Endodermal cell (in vitro differentiated cells): ENCODE measurements around the gene TRIM50. TPM values are rescaled to one million over a fixed set of nuclear protein-coding genes. Genes with fewer than 3 reads are reported as not detected.

ENCODE experiments used
- DNase-seq: peaks from one replicate; pipeline ENCODE4 v3.0.0-alpha.2; 2017
- H3K27ac ChIP-seq: 2 replicates; pipeline ENCODE4 v1.5.1; 2013; ENCODE audit warnings: mild to moderate bottlenecking, low read depth, low read length, moderate library complexity
- H3K27me3 ChIP-seq: 2 replicates; pipeline ENCODE4 v1.6.1; 2013; ENCODE audit warnings: mild to moderate bottlenecking, low read length, moderate library complexity; ENCODE audit not compliant: insufficient read depth, control insufficient read depth, poor library complexity, severe bottlenecking
- H3K36me3 ChIP-seq: 2 replicates; pipeline ENCODE4 v1.7.0; 2013; ENCODE audit warnings: mild to moderate bottlenecking, low read length, moderate library complexity; ENCODE audit not compliant: control insufficient read depth, insufficient read depth
- H3K4me1 ChIP-seq: one replicate; pipeline ENCODE4 v1.7.0; 2013; ENCODE audit warnings: low read length; ENCODE audit not compliant: control insufficient read depth, insufficient read depth
- H3K4me3 ChIP-seq: 2 replicates; pipeline ENCODE4 v1.5.1; 2013; ENCODE audit warnings: mild to moderate bottlenecking, low read length, moderate library complexity
- H3K9ac ChIP-seq: 2 replicates; pipeline ENCODE4 v1.6.1; 2013; ENCODE audit warnings: mild to moderate bottlenecking, low read length, moderate library complexity; ENCODE audit not compliant: poor library complexity, severe bottlenecking; ENCODE audit errors: extremely low read depth
- H3K9me3 ChIP-seq: 2 replicates; pipeline ENCODE4 v1.6.1; 2013; ENCODE audit warnings: mild to moderate bottlenecking, low read length, moderate library complexity; ENCODE audit not compliant: control insufficient read depth
- H3K27ac Mint-ChIP-seq: 2 replicates; pipeline ENCODE4 v1.8.0; 2020; ENCODE audit warnings: mixed read lengths
- H3K27me3 Mint-ChIP-seq: 2 replicates; pipeline ENCODE4 v1.8.0; 2021; ENCODE audit warnings: mild to moderate bottlenecking, mixed read lengths; ENCODE audit not compliant: insufficient read depth
- H3K36me3 Mint-ChIP-seq: 2 replicates; pipeline ENCODE4 v1.8.0; 2020; ENCODE audit warnings: low read depth, mixed read lengths
- H3K4me1 Mint-ChIP-seq: 2 replicates; pipeline ENCODE4 v1.8.0; 2020; ENCODE audit warnings: mixed read lengths
- H3K4me3 Mint-ChIP-seq: 2 replicates; pipeline ENCODE4 v1.8.0; 2020; ENCODE audit warnings: mild to moderate bottlenecking, moderate library complexity, mixed read lengths
- H3K9me3 Mint-ChIP-seq: 2 replicates; pipeline ENCODE4 v1.8.0; 2020; ENCODE audit warnings: mild to moderate bottlenecking, mixed read lengths
- WGBS, 2 experiments: methylation state at CpG; one replicate each; pipeline versions ENCODE4 v1.1.5 to v1.1.7; 2013; ENCODE audit warnings: missing lambda C conversion rate in 2 of 2, mixed read lengths in 1 of 2; ENCODE audit not compliant: insufficient coverage in 1 of 2, insufficient read length in 1 of 2; 5-methylcytosine and 5-hydroxymethylcytosine counted together
- total RNA-seq, 2 donors: library from RNA; stranded (reverse); fragmentation: NEBNext Ultra II Directional in 1 of 2; extraction: Animal tissue kit (Norgen Biotek cat#: 25700) in 1 of 2; gene quantifications; 2 replicates in 1 of 2; 3 replicates in 1 of 2; pipeline ENCODE4 v1.2.1, GENCODE V29; 2021
- TF ChIP-seq, protein P1 (sequence below): fragments of 200-600 bp; sonication (generic); conservative IDR thresholded peaks from 2 replicates; pipeline ENCODE4 v1.5.0; 2021; ENCODE audit warnings: antibody characterized with exemption, mild to moderate bottlenecking

TRIM50 gene
- total RNA-seq, 2 donors from 2014 or later: 0.24 to 0.33 TPM

DNA sequence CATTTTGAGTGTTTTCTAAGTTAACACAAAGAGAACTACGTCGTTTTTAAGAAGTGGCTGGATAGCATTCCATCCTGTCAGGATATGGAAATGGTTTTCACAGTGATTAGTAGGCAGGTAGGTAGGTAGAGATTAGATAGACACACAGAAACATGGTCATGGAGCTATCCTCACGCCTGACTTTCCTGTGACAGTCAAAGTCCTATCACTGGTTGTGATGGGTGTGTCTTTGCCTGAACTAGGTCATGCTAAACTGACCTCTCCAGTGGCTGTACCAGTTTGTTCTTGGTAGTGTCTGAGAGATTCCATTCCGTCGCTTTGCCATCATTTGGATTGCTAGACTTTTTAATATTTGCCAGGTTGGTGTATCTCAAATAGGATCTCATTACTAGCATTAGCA is 28.3 kb upstream of the TRIM50 start:
- no peak overlapping the region for H3K27ac ChIP-seq
- H3K4me1 ChIP-seq: no peaks in the 10 kb centered on the region
- H3K4me3 ChIP-seq: no peak overlapping the region
- Mint-ChIP-seq H3K4me3 (no peak overlapping the region), H3K36me3 (no peaks in the 10 kb centered on the region), H3K4me1 (peaks cover 11% of the 10 kb centered on the region), H3K27ac (no peak overlapping the region), H3K9me3 (peaks cover 10% of the 10 kb centered on the region), H3K27me3 (no peaks in the 10 kb centered on the region)
- TF ChIP-seq, protein P1, sequence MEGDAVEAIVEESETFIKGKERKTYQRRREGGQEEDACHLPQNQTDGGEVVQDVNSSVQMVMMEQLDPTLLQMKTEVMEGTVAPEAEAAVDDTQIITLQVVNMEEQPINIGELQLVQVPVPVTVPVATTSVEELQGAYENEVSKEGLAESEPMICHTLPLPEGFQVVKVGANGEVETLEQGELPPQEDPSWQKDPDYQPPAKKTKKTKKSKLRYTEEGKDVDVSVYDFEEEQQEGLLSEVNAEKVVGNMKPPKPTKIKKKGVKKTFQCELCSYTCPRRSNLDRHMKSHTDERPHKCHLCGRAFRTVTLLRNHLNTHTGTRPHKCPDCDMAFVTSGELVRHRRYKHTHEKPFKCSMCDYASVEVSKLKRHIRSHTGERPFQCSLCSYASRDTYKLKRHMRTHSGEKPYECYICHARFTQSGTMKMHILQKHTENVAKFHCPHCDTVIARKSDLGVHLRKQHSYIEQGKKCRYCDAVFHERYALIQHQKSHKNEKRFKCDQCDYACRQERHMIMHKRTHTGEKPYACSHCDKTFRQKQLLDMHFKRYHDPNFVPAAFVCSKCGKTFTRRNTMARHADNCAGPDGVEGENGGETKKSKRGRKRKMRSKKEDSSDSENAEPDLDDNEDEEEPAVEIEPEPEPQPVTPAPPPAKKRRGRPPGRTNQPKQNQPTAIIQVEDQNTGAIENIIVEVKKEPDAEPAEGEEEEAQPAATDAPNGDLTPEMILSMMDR: no peak
- 83 to 94% methylated on average over 3 to 5 of the region's 5 CpGs for WGBS, 2 experiments
- no peaks in the 10 kb centered on the region for H3K27me3 ChIP-seq
- no peaks in the 10 kb centered on the region for H3K36me3 ChIP-seq
- H3K9ac ChIP-seq: no peak overlapping the region
- DNase-seq: no peak
- H3K9me3 ChIP-seq: peaks cover 10% of the 10 kb centered on the region

DNA sequence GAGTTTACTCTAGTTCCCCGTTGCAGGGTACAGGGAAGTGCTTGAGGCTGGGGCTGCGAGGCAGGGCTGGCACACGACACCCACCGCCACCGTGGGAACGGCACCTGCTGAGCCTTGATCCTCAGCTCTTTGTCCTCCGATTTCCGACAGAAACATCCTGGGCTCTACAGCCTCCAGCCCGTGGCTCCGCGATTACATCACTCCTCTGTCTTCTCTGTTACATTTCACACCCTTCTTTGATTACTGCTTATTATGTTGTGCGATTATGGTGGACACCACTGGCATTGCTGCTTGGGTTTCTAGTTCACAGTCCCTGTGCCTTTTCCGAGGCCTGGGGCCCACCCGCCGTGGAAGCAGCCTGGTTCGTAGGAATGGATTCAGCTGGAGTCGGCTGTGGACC is 26.9 kb upstream of the TRIM50 start:
- H3K36me3 Mint-ChIP-seq: no peaks in the 10 kb centered on the region
- H3K4me1 Mint-ChIP-seq: peaks cover 19% of the 10 kb centered on the region
- H3K36me3 ChIP-seq: no peaks in the 10 kb centered on the region
- peak overlapping the region; percentile 36 for H3K27ac ChIP-seq
- DNase-seq: peak; percentile 54
- TF ChIP-seq, protein P1: no peak
- H3K4me3 ChIP-seq: no peak overlapping the region
- no peaks in the 10 kb centered on the region for H3K27me3 Mint-ChIP-seq
- H3K27me3 ChIP-seq: no peaks in the 10 kb centered on the region
- H3K9me3 ChIP-seq: peaks cover 10% of the 10 kb centered on the region
- peaks cover 6% of the 10 kb centered on the region for H3K4me1 ChIP-seq
- peaks cover 7% of the 10 kb centered on the region for H3K9me3 Mint-ChIP-seq
- no peak overlapping the region for H3K27ac Mint-ChIP-seq
- no peak overlapping the region for H3K4me3 Mint-ChIP-seq
- H3K9ac ChIP-seq: no peak overlapping the region
- WGBS, 2 experiments: 79 to 81% methylated on average over 15 to 17 of the region's 17 CpGs

DNA sequence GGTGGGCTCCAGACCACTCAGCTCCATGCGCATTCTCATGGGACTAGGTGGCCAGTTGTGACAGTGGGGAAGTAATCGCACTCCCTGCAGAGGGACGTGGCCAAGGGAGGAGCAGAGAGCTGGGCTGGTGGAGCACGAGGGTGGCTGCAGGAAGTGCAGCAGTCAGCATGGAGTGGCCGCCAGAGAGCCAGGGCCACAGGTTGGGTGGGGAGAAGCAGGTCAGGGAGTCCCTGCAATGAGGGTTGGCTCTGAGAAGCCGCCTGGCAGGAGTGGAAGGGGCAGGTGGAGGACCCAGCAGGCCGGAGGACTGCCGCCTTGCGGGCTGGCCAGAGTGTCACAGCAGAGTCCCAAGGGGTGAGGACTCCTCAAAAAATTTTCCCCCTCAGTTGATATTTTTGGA is 26.3 kb upstream of the TRIM50 start:
- peaks cover 7% of the 10 kb centered on the region for H3K9me3 Mint-ChIP-seq

More for the DNA sequence above, 26.3 kb upstream of the TRIM50 start:
- H3K27me3 Mint-ChIP-seq: no peaks in the 10 kb centered on the region
- Histone ChIP-seq H3K4me3 (no peak overlapping the region), H3K9ac (no peak overlapping the region), H3K27ac (no peak overlapping the region), H3K36me3 (no peaks in the 10 kb centered on the region), H3K4me1 (peaks cover 6% of the 10 kb centered on the region), H3K9me3 (peaks cover 10% of the 10 kb centered on the region), H3K27me3 (no peaks in the 10 kb centered on the region)
- 74 to 89% methylated on average over 4 to 9 of the region's 9 CpGs for WGBS, 2 experiments
- H3K36me3 Mint-ChIP-seq: no peaks in the 10 kb centered on the region
- peaks cover 20% of the 10 kb centered on the region for H3K4me1 Mint-ChIP-seq
- TF ChIP-seq, protein P1: no peak
- H3K27ac Mint-ChIP-seq: peak overlapping the region; percentile 52
- no peak overlapping the region for H3K4me3 Mint-ChIP-seq
- peak; percentile 50 for DNase-seq
